Adrenal gland (tissue), 12 donors: ENCODE data around the gene ARHGAP23. TPM values are rescaled to one million over a fixed set of nuclear protein-coding genes. Genes with fewer than 3 reads are reported as not detected.
A peak's percentile ranks its signal among the peaks of the same experiment; 100 is the strongest.

Experiments
- DNase-seq, 7 donors: peaks; one replicate each; pipeline ENCODE4 v3.0.0-alpha.2; 2019 to 2020
- H3K27ac ChIP-seq, 5 donors: fragments of 200-600 bp; sonication (generic) in 4 of 5; 1 replicate in 3 of 5; 2 replicates in 2 of 5; pipeline versions ENCODE4 v1.5.1 to v1.8.0; 2016 to 2020; ENCODE audit warnings: mild to moderate bottlenecking in 1 of 5
- H3K27me3 ChIP-seq: fragments of 200-600 bp; 2 replicates; pipeline ENCODE4 v1.8.0; 2021
- H3K36me3 ChIP-seq, 2 donors: fragments of 200-600 bp; replicated peaks in 1 of 2; 1 replicate in 1 of 2; 2 replicates in 1 of 2; pipeline versions ENCODE4 v1.5.1 to v1.8.0; 2018 to 2022
- H3K4me1 ChIP-seq, 2 donors: fragments of 200-600 bp; replicated peaks in 1 of 2; 1 replicate in 1 of 2; 2 replicates in 1 of 2; pipeline versions ENCODE4 v1.5.1 to v1.8.0; 2018 to 2021
- H3K4me3 ChIP-seq, 4 donors: fragments of 200-600 bp; sonication (generic) in 3 of 4; one replicate each; pipeline ENCODE4 v1.5.1; 2016 to 2018
- H3K9me3 ChIP-seq, 3 donors: fragments of 200-600 bp; sonication (generic) in 1 of 3; replicated peaks in 1 of 3; 1 replicate in 2 of 3; 2 replicates in 1 of 3; pipeline versions ENCODE4 v1.5.1 to v1.8.0; 2016 to 2021
- POLR2A ChIP-seq, 2 donors: fragments of 450-650 bp; IDR thresholded peaks; one replicate each; pipeline ENCODE4 v1.6.1; 2017; ENCODE audit warnings: antibody characterized with exemption in 2 of 2, mild to moderate bottlenecking in 2 of 2, moderate library complexity in 1 of 2
- WGBS, 4 donors: extraction: QIAGEN DNeasy Blood & Tissue Kit in 2 of 4; methylation state at CpG; one replicate each; pipeline versions ENCODE4 v1.1.5 to v1.1.7; 2013 to 2017; 5-methylcytosine and 5-hydroxymethylcytosine counted together
- intact Hi-C, 2 donors: fragments of 100-400 bp; cut with DNase I; formaldehyde crosslinking; loops; one replicate each; pipeline versions ENCODE4 v1.14.1 to v1.15.0; 2022 to 2023
- polyA plus RNA-seq, 3 donors: library from polyadenylated mRNA; stranded (reverse); fragments of 200-250 nt in 2 of 3; fragments of 350-450 nt in 1 of 3; fragmentation: Illumina TruSeq in 1 of 3; extraction: RNeasy Lipid Tissue Mini Kit (QIAGEN cat#74804) in 1 of 3; gene quantifications; one replicate each; pipeline ENCODE4 v1.2.3, GENCODE V29; 2013 to 2014
- total RNA-seq, 9 donors: library from RNA; depleted of rRNA in 4 of 9; stranded (reverse); fragments of >200 nt in 4 of 9; fragments of 120-200 nt in 1 of 9; fragmentation: NEBNext Ultra II Directional in 1 of 9; extraction: Animal tissue kit (Norgen Biotek cat#: 25700) in 1 of 9; gene quantifications; one replicate each; pipeline versions ENCODE4 v1.1.0 to v1.2.4, GENCODE V29; 2013 to 2023
- TF ChIP-seq, protein P1 (sequence below), 6 experiments: fragments of 450-650 bp in 4 of 6; fragments of 200-600 bp in 2 of 6; sonication (generic) in 1 of 6; IDR thresholded peaks; 1 replicate in 5 of 6; 2 replicates in 1 of 6; pipeline versions ENCODE4 v1.5.1 to v1.8.0; 2016 to 2021; ENCODE audit warnings: antibody characterized with exemption in 6 of 6, mild to moderate bottlenecking in 2 of 6, moderate library complexity in 1 of 6
- donor health status: healthy with polysubstance abuse.
- donor health status: Bipolar disorder and iron deficiency.
- donor health status: DM: yes; HTN: yes; CAD: no.
- donor health status: DM: no; HTN: no; CAD: no.
- donor health status: DM: no; HTN: no; CAD: no.
- donor health status: DM: yes; HTN: yes; CAD: no.

The ARHGAP23 gene
- total and polyA plus RNA-seq, 12 donors, result 4.4 to 71.9 (median 26.4) TPM

- 14 to 16% (median 15%) methylated on average over 4 to 12 of the region's 12 CpGs for WGBS, 4 donors
- TF ChIP-seq, protein P1, sequence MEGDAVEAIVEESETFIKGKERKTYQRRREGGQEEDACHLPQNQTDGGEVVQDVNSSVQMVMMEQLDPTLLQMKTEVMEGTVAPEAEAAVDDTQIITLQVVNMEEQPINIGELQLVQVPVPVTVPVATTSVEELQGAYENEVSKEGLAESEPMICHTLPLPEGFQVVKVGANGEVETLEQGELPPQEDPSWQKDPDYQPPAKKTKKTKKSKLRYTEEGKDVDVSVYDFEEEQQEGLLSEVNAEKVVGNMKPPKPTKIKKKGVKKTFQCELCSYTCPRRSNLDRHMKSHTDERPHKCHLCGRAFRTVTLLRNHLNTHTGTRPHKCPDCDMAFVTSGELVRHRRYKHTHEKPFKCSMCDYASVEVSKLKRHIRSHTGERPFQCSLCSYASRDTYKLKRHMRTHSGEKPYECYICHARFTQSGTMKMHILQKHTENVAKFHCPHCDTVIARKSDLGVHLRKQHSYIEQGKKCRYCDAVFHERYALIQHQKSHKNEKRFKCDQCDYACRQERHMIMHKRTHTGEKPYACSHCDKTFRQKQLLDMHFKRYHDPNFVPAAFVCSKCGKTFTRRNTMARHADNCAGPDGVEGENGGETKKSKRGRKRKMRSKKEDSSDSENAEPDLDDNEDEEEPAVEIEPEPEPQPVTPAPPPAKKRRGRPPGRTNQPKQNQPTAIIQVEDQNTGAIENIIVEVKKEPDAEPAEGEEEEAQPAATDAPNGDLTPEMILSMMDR (IDR thresholded peaks at IDR 0.05), result no peak
- peak in 1 of 2 donors; percentile 40 for TF ChIP-seq POLR2A (IDR thresholded peaks at IDR 0.05)
- H3K27me3 ChIP-seq, result no peaks in the 10 kb centered on the region
- peak overlapping the region in 1 of 4 donors; percentile 49 for H3K4me3 ChIP-seq
- intact Hi-C loops, result no loop called here
- H3K9me3 ChIP-seq, result no peaks in the 10 kb centered on the region
- peaks cover 0 to 10% of the 10 kb centered on the region in 2 donors for H3K36me3 ChIP-seq
- DNase-seq, result peak; percentile 92 to 99 (median 97)
- H3K4me1 ChIP-seq, result peaks cover 21 to 37% of the 10 kb centered on the region in 2 donors
- H3K27ac ChIP-seq, result peak overlapping the region in 4 of 5 donors; percentile 68 to 92 (median 76)
These were observed 26.3 kb downstream of the ARHGAP23 start for GRCh38 chr17:38454532-38454931.

- Histone ChIP-seq H3K9me3 (no peaks in the 10 kb centered on the region), H3K27ac (peak overlapping the region in 4 of 5 donors; percentile 30 to 92 (median 66)), H3K4me3 (no peak overlapping the region), H3K27me3 (no peaks in the 10 kb centered on the region), H3K36me3 (peaks cover 0 to 16% of the 10 kb centered on the region in 2 donors), H3K4me1 (peaks cover 21 to 36% of the 10 kb centered on the region in 2 donors)
- intact Hi-C loops, result no loop called here
- DNase-seq, result no peak
- 43 to 66% (median 61%) methylated on average over 2 to 8 of the region's 8 CpGs for WGBS, 4 donors
- TF ChIP-seq, protein P1 (IDR thresholded peaks at IDR 0.05), result no peak
- no peak for TF ChIP-seq POLR2A (IDR thresholded peaks at IDR 0.05)
These were observed 27.1 kb downstream of the ARHGAP23 start for GRCh38 chr17:38455288-38455915.

DNA sequence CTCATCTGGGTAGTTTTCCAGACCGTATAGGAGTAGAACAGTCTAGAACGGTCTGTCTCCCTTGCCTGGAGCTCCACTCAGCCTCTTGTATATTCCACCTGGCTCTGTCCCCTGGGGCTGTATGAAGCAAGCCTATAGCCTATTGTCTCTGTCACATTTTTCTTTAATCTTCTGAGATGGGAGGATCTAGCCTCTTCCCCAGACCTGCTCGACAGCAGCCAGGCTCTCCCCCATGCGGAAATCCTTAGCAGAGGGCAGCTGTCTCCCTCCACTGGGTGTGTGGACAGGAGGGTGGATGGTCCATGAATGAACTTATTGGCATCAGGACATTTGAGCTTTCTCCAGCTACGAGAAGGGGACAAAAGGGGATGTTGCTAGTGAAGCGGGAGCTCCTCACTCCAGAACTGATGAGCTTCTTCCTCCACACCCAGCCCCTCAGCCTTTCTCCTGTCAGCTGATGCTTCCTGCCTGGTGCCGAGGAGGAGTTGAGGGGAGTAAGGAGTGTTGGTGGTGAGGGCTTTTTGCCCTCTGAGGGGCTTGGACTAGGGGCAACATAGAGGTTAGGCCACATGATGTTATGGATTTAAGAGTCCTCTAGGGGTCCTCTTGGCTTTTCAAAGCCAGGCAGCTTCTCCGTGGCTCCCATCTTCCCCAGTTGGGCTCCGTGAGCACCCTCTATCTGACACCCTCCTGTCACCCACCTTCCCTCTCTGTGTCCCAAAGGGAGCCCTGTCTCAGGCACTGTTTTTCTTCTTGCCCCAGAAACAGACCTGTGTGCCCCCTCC, 28.0 kb downstream of the ARHGAP23 start:
- Histone ChIP-seq H3K4me3 (no peak overlapping the region), H3K27me3 (no peaks in the 10 kb centered on the region), H3K9me3 (no peaks in the 10 kb centered on the region), H3K27ac (peak overlapping the region in 3 of 5 donors; percentile 54 to 92 (median 78)), H3K4me1 (peaks cover 21 to 31% of the 10 kb centered on the region in 2 donors), H3K36me3 (peaks cover 0 to 16% of the 10 kb centered on the region in 2 donors)
- intact Hi-C loops, result no loop called here
- DNase-seq, result no peak
- TF ChIP-seq POLR2A (IDR thresholded peaks at IDR 0.05), result no peak
- TF ChIP-seq, protein P1 (IDR thresholded peaks at IDR 0.05), result no peak
- 73 to 86% (median 81%) methylated on average over 8 to 9 of the region's 9 CpGs for WGBS, 4 donors

DNA sequence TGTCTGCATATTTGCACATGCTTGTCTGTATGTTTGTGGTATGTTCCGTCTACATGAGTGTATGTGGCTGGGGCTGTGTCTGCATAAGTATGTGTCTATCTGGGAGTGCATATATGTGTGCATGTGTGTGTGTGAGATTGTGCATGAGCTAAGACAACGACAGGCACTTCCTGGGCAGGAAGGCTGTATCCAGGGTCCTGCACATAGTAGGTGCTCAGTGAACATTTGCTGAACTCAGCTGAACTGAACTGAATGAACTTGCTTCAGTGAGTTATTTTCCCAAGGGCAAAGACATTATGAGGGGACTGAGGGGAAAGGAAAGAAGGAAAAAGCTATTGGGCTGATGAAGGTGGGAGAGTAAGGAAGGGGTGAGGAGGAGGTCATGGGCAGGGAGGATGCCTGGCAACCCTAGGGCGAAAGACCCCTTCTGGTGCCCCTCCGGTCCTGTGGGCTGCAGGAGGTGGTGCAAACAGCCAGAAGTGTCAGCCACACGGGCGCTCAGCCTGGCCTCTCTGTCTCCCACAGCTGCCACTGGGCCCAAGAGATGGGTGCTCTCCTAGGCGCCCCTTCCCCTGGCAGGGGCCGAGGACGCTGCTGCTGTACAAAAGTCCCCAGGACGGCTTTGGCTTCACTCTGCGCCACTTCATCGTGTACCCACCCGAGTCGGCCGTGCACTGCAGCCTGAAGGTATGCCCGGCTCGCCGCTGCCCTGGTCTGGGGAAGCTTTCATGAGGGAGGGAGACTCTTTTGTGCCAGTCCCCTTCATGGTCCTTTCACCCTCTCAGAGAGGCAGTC, 29.5 kb downstream of the ARHGAP23 start:
- Histone ChIP-seq H3K36me3 (peaks cover 0 to 17% of the 10 kb centered on the region in 2 donors), H3K4me3 (no peak overlapping the region), H3K27me3 (no peaks in the 10 kb centered on the region), H3K27ac (no peak overlapping the region), H3K4me1 (peaks cover 23 to 31% of the 10 kb centered on the region in 2 donors), H3K9me3 (no peaks in the 10 kb centered on the region)
- intact Hi-C loops, result no loop called here
- no peak for TF ChIP-seq POLR2A (IDR thresholded peaks at IDR 0.05)
- TF ChIP-seq, protein P1 (IDR thresholded peaks at IDR 0.05), result no peak
- 80 to 95% (median 90%) methylated on average over 5 to 18 of the region's 18 CpGs for WGBS, 4 donors
- DNase-seq, result no peak
